GM10847 (cell line): ENCODE results near the gene HACD2.

Source experiments
- POLR2A ChIP-seq: IDR thresholded peaks from 2 replicates; pipeline ENCODE4 v1.6.1; 2011; ENCODE audit not compliant: insufficient read length; ENCODE audit errors: extremely low read depth

Gene HACD2

DNA sequence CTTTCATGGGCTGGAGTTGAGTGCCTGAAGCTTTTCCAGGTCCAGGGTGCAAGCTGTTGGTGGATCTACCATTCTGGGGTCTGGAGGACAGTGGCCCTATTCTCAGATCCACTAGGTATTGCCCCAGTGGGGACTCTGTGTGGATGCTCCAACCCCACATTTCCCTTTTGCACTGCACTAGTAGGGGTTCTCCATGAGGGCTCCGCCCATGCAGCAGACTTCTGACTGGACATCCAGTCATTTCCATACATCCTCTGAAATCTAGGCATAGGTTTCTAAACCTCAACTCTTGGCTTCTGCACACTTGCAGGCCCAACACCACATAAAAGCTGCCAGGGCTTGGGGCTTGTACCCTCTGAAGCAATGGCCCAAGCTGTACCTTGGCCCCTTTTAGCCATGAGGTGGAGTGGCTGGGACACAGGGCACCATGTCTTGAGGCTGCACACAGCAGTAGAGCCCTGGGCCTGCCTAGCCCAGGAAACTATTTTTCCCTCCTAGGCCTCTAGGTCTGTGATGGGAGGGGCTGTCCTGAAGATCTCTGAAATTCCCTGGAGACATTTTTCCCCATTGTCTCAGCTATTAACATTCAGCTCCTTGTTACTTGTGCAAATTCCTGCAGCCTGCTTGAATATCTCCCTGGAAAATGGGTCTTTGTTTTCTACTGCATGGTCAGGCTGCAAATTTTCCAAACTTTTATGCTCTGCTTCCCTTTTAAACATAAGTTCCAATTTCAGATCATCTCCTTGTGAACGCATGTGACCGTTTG lies 6.0 kb upstream of the HACD2 start:
- TF ChIP-seq POLR2A = no peak

- no peak for TF ChIP-seq POLR2A
Observed at GRCh38 chr3:123587401-123587800, 2.5 kb upstream of the HACD2 start.

DNA sequence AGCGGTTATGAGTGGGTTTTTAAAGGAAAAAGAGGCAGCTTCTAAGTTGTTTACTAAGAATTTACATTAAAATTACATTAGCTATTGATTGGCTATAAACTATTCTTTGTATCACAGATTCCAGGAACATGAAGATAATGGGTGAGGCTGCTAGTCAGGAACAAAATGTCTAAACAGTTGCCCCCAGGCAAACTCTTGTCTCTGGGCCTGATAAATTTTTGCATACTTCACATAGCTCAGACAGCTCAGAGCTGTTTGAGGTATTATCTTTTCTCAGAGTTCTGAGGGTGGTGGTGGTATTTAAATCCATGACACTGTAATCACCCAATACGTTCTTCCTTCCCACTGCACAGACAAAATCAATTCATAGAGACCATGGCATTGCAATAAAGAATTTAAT lies 2.1 kb upstream of the HACD2 start:
- no peak for TF ChIP-seq POLR2A

- TF ChIP-seq POLR2A = no peak
Observed at GRCh38 chr3:123586131-123586530, 1.3 kb upstream of the HACD2 start.

DNA sequence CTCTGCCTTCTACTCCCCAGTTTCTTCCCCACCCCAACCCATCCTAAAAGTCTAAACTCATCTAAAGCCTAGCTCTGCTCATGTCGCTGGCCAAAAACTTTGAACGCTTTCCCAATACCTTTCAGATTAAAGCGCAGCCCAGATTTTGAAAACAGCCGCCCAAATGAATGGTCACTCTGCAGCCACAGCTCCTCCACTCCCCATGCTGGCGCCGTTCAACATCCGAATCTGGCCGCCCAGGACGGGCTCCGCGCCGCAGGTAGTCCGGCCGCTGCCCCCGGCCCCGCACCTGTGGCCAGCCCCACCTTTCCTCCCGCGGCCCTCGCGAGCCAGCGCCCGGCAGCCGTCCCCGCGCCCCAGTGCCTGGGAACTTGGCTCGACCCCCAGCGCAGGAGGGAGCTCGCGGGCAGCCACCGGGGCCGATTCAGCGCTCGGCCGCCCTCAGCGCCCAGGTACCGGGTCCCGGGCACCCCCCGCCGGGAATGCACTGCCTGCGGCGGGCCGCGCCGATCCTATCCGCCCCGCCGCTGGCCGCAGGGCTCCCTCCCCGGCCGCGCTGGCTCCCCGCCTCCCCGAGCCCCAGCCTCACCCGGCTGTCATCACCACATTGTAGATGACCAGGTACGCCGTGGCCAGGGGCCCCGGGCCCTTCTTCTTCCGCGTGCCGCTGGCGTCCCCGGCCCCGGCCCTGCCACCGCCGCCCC lies 417 bp downstream of the HACD2 start:
- TF ChIP-seq POLR2A = no peak

- TF ChIP-seq POLR2A = no peak
Observed at GRCh38 chr3:123583561-123583960, 1.3 kb downstream of the HACD2 start.

DNA sequence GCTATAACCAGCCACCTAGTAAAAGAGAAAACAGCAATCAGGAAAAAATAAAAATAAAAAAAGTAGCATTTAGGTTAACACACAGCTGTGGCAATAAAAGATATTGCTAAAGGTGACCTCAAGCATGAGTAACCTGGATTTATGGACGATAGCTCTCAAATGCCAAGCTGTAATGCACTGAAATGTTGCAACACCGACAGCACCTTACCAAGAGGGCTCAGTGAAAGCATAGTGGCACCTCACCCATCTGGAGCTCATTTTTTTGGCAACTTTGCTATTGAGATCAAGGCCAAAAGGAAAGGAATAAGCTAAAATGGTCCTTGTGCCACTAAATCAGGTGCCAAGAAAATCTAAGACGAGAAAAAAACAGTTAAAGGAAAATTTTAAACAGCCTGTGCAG lies 2.5 kb downstream of the HACD2 start:
- TF ChIP-seq POLR2A = no peak

- no peak for TF ChIP-seq POLR2A
Observed at GRCh38 chr3:123576122-123576521, 8.7 kb downstream of the HACD2 start.

GRCh38 chr3:123571973-123572365 lies 12.9 kb downstream of the HACD2 start:
- no peak for TF ChIP-seq POLR2A

- TF ChIP-seq POLR2A = no peak
Observed at GRCh38 chr3:123571264-123571972, 13.4 kb downstream of the HACD2 start.

DNA sequence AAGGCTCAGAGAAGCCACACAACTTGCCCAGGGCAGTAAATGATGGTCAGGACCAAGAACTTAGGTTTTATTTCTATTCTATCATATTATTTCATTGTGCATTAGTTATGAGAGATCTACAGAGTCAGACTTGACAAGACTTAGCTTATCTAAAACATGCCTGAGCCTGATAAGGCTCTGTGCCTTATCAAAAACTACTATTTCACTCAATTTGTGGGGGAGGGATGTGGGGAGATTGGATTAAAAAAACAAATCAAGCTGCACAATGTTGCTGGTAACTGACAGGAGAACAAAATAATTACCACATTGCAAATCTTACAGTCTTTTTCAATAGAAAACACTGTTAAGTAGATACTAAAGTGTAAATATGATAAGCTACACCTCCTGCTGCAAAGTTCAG lies 16.0 kb downstream of the HACD2 start:
- no peak for TF ChIP-seq POLR2A

DNA sequence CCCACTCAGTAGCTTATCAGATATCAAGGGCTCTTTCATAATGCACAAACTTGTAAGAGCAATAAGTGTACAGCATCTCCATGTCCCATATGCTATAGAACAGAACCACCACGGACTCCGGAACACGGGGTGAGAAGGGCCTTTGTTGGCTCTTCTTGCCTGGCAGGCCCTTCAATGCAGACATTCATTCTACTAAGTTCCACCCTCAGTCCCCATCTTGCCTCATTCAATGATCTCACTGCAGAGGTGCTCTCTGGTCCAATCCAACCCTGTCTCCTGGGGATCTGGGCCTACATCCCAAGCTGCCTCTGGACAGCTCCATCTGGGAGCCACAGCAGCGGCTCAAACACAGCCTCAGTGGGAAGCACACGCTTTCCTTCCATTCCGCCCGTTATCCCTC lies 16.8 kb downstream of the HACD2 start:
- no peak for TF ChIP-seq POLR2A

DNA sequence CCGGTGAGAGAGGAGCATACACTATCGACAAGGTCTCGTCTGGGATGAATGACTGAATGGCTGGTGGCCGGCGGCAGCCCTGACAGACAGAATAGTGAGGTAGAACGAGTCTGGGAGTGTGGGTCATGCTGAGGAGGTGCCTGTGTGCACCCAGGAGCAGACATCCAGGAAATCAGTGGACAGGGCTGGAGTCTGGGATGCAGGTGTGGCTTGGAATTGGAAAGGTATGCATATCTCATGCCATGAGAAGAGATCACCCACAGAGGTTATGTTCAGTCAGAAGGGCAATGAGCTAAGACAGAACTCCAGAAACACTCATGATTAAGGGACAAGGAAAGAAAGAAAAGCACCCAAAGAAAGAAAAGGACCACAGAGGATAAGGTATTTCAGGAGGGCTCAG lies 20.8 kb downstream of the HACD2 start:
- no peak for TF ChIP-seq POLR2A

- no peak for TF ChIP-seq POLR2A
Observed at GRCh38 chr3:123562547-123562946, 22.3 kb downstream of the HACD2 start.

DNA sequence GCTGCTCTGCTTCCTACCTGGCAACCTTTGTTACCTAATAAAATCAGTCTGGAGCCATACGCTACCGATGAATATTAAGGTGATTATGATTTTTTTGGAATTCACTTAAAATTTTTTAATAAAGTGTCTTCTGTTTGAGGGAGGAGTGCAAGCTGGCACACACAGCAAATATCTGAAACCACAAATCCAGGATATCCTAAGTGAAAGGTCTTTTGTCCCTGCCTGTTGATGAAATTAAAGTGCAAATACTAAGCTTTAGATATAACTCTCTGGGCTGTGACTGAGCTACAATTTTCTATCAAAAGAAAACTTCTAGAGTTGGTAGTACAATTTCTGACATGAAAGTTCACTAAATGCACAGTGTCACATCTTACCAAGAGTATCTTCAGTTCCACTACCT lies 23.7 kb downstream of the HACD2 start:
- TF ChIP-seq POLR2A = no peak

DNA sequence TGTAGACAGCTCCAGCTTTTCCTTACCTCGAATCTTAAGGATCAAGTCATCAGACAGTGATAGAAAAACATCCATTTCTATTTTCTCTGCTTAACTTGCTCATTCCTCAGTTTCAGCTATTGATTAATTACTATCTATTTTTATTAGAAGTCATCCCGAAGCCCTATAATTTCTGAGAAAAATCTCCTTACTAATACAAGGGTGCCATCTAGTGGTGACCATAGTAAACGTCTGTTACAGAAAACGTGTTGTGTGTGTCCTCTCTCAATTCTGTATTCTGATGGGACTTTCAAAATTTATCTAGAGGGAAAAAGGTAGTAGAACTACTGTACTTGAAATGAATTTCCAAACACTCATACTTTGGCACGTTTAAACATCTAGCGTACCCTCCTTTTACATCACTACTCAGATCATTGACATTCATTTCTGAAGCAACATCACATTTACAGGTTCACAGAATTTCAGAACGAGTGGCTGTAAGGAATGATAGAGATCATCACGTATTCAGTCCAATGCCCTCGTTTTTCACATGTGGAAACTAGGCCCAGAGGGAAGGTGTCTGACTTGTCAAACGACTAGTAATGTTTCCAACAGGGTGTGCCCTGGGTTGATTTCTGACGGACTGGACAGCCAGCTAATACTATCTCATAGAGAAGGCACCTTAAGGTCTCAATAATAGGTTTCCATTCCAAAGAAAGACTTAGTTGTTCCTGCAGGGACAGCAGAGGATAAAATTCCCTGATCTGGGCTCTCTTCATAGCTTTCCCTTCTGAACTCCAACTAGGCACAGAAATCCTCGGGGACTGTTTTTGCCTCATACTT lies 25.6 kb downstream of the HACD2 start:
- TF ChIP-seq POLR2A = no peak

DNA sequence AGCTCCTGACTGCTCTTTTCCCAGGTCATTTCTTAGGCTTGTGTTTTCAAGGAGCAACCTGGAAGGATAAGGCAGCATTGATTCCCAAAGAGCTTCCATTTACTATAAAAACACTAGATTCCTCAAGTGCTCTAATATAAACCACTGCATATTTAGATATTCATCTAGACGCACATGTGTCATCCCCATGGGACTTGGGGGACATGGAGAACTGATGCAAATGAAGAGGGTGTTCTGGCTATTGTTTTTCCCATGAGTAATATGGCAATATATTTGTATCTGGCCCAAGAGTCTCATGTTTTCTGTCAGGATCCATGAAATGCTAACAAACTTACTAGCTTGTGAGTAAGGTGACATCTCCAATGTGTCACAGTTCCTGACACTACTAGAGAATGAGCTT lies 31.3 kb downstream of the HACD2 start:
- TF ChIP-seq POLR2A = no peak
